Nephron (organoid): ENCODE measurements around the gene LPP.
"Not testable (repeated sequence)": the region's sequence is repeated elsewhere in the genome, so short reads cannot be mapped to it uniquely, and the experiment has no call there.

Source experiments
- H3K27ac Mint-ChIP-seq, 3 experiments: 2 replicates each; pipeline ENCODE4 v1.8.0; 2020; ENCODE audit warnings: mixed read lengths in 3 of 3, mild to moderate bottlenecking in 2 of 3, moderate library complexity in 1 of 3
- H3K27me3 Mint-ChIP-seq: 2 replicates; pipeline ENCODE4 v1.8.0; 2021; ENCODE audit warnings: low read depth, mild to moderate bottlenecking, moderate library complexity, mixed read lengths
- H3K36me3 Mint-ChIP-seq: 2 replicates; pipeline ENCODE4 v1.8.0; 2020; ENCODE audit warnings: low read depth, mixed read lengths
- H3K4me1 Mint-ChIP-seq: 2 replicates; pipeline ENCODE4 v1.8.0; 2020; ENCODE audit warnings: mixed read lengths
- H3K4me3 Mint-ChIP-seq, 3 experiments: 2 replicates each; pipeline ENCODE4 v1.8.0; 2020; ENCODE audit warnings: mild to moderate bottlenecking in 3 of 3, mixed read lengths in 3 of 3, moderate library complexity in 2 of 3
- H3K9me3 Mint-ChIP-seq: 2 replicates; pipeline ENCODE4 v1.8.0; 2020; ENCODE audit warnings: mixed read lengths
- CTCF ChIP-seq, 3 experiments: fragments of 200-600 bp; sonication (generic); IDR thresholded peaks; one replicate each; pipeline ENCODE4 v1.5.0; 2021; ENCODE audit warnings: antibody characterized with exemption in 3 of 3; ENCODE audit not compliant: unreplicated experiment in 3 of 3

LPP gene

GRCh38 chr3:188604651-188605050, 450.7 kb downstream of the LPP start:
- no peak for TF ChIP-seq CTCF (IDR thresholded peaks at IDR 0.05; ENCODE audit: unreplicated experiment in 3 of 3)
- H3K27me3 Mint-ChIP-seq = no peaks in the 10 kb centered on the region
- peaks cover 19% of the 10 kb centered on the region for H3K36me3 Mint-ChIP-seq
- H3K9me3 Mint-ChIP-seq = peaks cover 15% of the 10 kb centered on the region
- no peak overlapping the region for H3K4me3 Mint-ChIP-seq
- H3K27ac Mint-ChIP-seq = no peak overlapping the region
- H3K4me1 Mint-ChIP-seq = no peaks in the 10 kb centered on the region

GRCh38 chr3:188605231-188605630, 451.3 kb downstream of the LPP start:
- TF ChIP-seq CTCF (IDR thresholded peaks at IDR 0.05; ENCODE audit: unreplicated experiment in 3 of 3) = no peak
- H3K4me1 Mint-ChIP-seq = no peaks in the 10 kb centered on the region
- peaks cover 15% of the 10 kb centered on the region for H3K9me3 Mint-ChIP-seq
- H3K36me3 Mint-ChIP-seq = peaks cover 25% of the 10 kb centered on the region
- no peak overlapping the region for H3K4me3 Mint-ChIP-seq
- H3K27me3 Mint-ChIP-seq = no peaks in the 10 kb centered on the region
- H3K27ac Mint-ChIP-seq = no peak overlapping the region

- H3K4me3 Mint-ChIP-seq = no peak overlapping the region
- H3K27ac Mint-ChIP-seq = no peak overlapping the region
- peaks cover 29% of the 10 kb centered on the region for H3K36me3 Mint-ChIP-seq
- H3K4me1 Mint-ChIP-seq = no peaks in the 10 kb centered on the region
- H3K27me3 Mint-ChIP-seq = no peaks in the 10 kb centered on the region
- H3K9me3 Mint-ChIP-seq = peaks cover 15% of the 10 kb centered on the region
- no peak for TF ChIP-seq CTCF (IDR thresholded peaks at IDR 0.05; ENCODE audit: unreplicated experiment in 3 of 3)
These were observed 451.9 kb downstream of the LPP start for GRCh38 chr3:188605905-188606304.

GRCh38 chr3:188607805-188608315, 453.9 kb downstream of the LPP start:
- H3K4me3 Mint-ChIP-seq = no peak overlapping the region
- H3K27me3 Mint-ChIP-seq = no peaks in the 10 kb centered on the region
- peaks cover 34% of the 10 kb centered on the region for H3K36me3 Mint-ChIP-seq
- H3K4me1 Mint-ChIP-seq = no peaks in the 10 kb centered on the region
- no peak for TF ChIP-seq CTCF (IDR thresholded peaks at IDR 0.05; ENCODE audit: unreplicated experiment in 3 of 3)
- no peak overlapping the region for H3K27ac Mint-ChIP-seq
- peaks cover 15% of the 10 kb centered on the region for H3K9me3 Mint-ChIP-seq

- Mint-ChIP-seq H3K9me3 (peaks cover 15% of the 10 kb centered on the region), H3K4me1 (no peaks in the 10 kb centered on the region), H3K36me3 (peaks cover 35% of the 10 kb centered on the region), H3K27me3 (no peaks in the 10 kb centered on the region), H3K27ac (no peak overlapping the region), H3K4me3 (no peak overlapping the region)
- no peak for TF ChIP-seq CTCF (IDR thresholded peaks at IDR 0.05; ENCODE audit: unreplicated experiment in 3 of 3)
These were observed 454.4 kb downstream of the LPP start for GRCh38 chr3:188608401-188608800.

- H3K4me3 Mint-ChIP-seq, H3K4me1 Mint-ChIP-seq, H3K27me3 Mint-ChIP-seq, H3K27ac Mint-ChIP-seq, H3K9me3 Mint-ChIP-seq: not testable (repeated sequence)
- H3K36me3 Mint-ChIP-seq = peaks cover 43% of the 10 kb centered on the region
These were observed 459.8 kb downstream of the LPP start for GRCh38 chr3:188613721-188614120.
